ENCODE results near the gene KIF26B. TPM values are rescaled to one million over a fixed set of nuclear protein-coding genes. Genes with fewer than 3 reads are reported as not detected.

The KIF26B gene
- total and polyA plus RNA-seq, 10 of the 15 experiments (the other 5 are each of a cell fraction or from before 2014, with no cell fraction given), result 0.35 to 11.6 (median 2.2) TPM

DNA sequence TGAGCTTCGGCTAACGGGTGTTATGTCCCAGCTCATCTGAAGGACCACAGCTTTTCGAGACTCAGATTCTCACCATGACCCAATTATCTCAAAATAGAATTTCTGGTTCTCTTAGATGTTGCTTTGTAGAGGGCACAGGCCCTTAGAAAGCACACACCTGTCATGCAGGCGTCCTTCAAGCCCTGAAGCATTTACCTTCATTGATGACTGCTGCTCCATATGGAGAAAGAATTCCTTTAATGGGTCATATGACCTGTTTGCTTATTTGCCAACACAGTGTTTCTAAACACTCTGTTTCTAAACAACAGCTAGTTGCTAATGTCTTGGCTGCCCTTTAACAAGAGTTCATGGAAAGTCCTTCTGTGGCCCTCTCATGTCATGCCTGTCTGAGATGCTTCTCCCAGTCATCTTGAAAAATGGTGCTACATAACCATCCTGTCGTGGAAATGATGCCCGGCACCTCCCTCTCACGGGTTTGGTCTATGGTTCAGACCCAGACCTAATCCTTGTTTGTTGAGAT, 495.7 kb downstream of the KIF26B start:
- Histone ChIP-seq H3K36me3 (ENCODE audit: control insufficient read depth in 2 of 2, insufficient read depth in 2 of 2, low read length in 1 of 2) (no peaks in the 10 kb centered on the region), H2AFZ (ENCODE audit: control insufficient read depth, low read depth, low read length) (no peak overlapping the region), H3K4me3 (no peak overlapping the region), H3K9ac (ENCODE audit: control insufficient read depth, insufficient read depth, low read length) (no peak overlapping the region), H3K79me2 (ENCODE audit: control insufficient read depth, insufficient read depth, low read length) (peaks cover 17% of the 10 kb centered on the region), H3K4me1 (ENCODE audit: control insufficient read depth, insufficient read depth, low read length) (peaks cover 11% of the 10 kb centered on the region), H4K20me1 (ENCODE audit: control insufficient read depth, insufficient read depth) (no peaks in the 10 kb centered on the region), H3K27ac (ENCODE audit: control insufficient read depth, insufficient read depth) (no peak overlapping the region), H3K27me3 (replicated peaks in 1 of 2; ENCODE audit: control insufficient read depth in 2 of 2, insufficient read depth in 2 of 2, low read length in 1 of 2) (no peaks in the 10 kb centered on the region), H3K4me2 (ENCODE audit: control insufficient read depth, insufficient read depth) (no peak overlapping the region), H3K9me3 (replicated peaks; ENCODE audit: control insufficient read depth, insufficient read depth, low read length) (no peaks in the 10 kb centered on the region)
- CTCF ChIA-PET, result interaction anchor here (0.7 to 1.0 kb wide), 3 partner anchors 15 to 339 kb away, joined by 3 read pairs; no protein-coding TSS in a partner anchor
- in situ Hi-C loops (cut with MboI), result no loop called here
- intact Hi-C loops (cut with micrococcal nuclease; ENCODE audit: unreplicated experiment), result no loop called here
- FAIRE-seq (no peak), ATAC-seq (no peak), DNase-seq (ENCODE audit: low read depth, low spot score) (no peak)
- BruUV-seq (replicated peaks), result no TSS peak
- RAD21 ChIA-PET (ENCODE audit: unreplicated experiment), result interaction anchor here (1.2 to 1.3 kb wide), 2 partner anchors 160 to 238 kb away, joined by 3 to 4 read pairs; no protein-coding TSS in a partner anchor
- SMC1A ChIA-PET (ENCODE audit: uncharacterized antibody, unreplicated experiment), result interaction anchor here (0.8 to 1.5 kb wide), 3 partner anchors 19 to 238 kb away, joined by 3 to 5 read pairs (median 4); no protein-coding TSS in a partner anchor
- POLR2A ChIA-PET, result interaction anchor here (0.9 kb wide), 1 partner anchor 18 kb away, joined by 3 read pairs; no protein-coding TSS in a partner anchor
- 50% methylated on average over 7 of the region's 7 CpGs for WGBS (ENCODE audit: insufficient coverage, insufficient replicate concordance, low lambda C conversion rate, missing lambda C conversion rate)
- TF ChIP-seq, protein P1, sequence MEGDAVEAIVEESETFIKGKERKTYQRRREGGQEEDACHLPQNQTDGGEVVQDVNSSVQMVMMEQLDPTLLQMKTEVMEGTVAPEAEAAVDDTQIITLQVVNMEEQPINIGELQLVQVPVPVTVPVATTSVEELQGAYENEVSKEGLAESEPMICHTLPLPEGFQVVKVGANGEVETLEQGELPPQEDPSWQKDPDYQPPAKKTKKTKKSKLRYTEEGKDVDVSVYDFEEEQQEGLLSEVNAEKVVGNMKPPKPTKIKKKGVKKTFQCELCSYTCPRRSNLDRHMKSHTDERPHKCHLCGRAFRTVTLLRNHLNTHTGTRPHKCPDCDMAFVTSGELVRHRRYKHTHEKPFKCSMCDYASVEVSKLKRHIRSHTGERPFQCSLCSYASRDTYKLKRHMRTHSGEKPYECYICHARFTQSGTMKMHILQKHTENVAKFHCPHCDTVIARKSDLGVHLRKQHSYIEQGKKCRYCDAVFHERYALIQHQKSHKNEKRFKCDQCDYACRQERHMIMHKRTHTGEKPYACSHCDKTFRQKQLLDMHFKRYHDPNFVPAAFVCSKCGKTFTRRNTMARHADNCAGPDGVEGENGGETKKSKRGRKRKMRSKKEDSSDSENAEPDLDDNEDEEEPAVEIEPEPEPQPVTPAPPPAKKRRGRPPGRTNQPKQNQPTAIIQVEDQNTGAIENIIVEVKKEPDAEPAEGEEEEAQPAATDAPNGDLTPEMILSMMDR (IDR thresholded peaks at IDR 0.05 in 2 of 3, conservative IDR thresholded peaks at IDR 0.05 in 1 of 3; ENCODE audit: control insufficient read depth in 2 of 3, extremely low read depth in 1 of 3, insufficient read depth in 1 of 3, low read depth in 3 of 3, low read length in 3 of 3), result no peak
- TF ChIP-seq CHD4 (IDR thresholded peaks at IDR 0.05) (no peak), BACH1 (IDR thresholded peaks at IDR 0.05; ENCODE audit: borderline replicate concordance) (no peak), HDAC2 (IDR thresholded peaks at IDR 0.05) (no peak), FOS (IDR thresholded peaks at IDR 0.05; ENCODE audit: borderline replicate concordance, extremely low read depth, insufficient read length) (no peak), ZBTB11 (CRISPR knock-in tag; IDR thresholded peaks at IDR 0.05) (no peak), TCF7 (IDR thresholded peaks at IDR 0.05; ENCODE audit: borderline replicate concordance) (no peak), KDM1A (IDR thresholded peaks at IDR 0.05; ENCODE audit: borderline replicate concordance) (no peak), GABPA (IDR thresholded peaks at IDR 0.05; ENCODE audit: low read depth) (no peak), HDAC6 (IDR thresholded peaks at IDR 0.05; ENCODE audit: unreplicated experiment) (no peak), CBX3 (IDR thresholded peaks at IDR 0.05; ENCODE audit: borderline replicate concordance, low read depth) (no peak), SUPT20H (IDR thresholded peaks at IDR 0.05; ENCODE audit: borderline replicate concordance, control insufficient read depth, low read depth, low read length) (no peak), SKIL (IDR thresholded peaks at IDR 0.05; ENCODE audit: low read depth, poor library complexity, severe bottlenecking) (no peak), MYB (IDR thresholded peaks at IDR 0.05; ENCODE audit: borderline replicate concordance, low read depth, low read length) (no peak), BMI1 (IDR thresholded peaks at IDR 0.05; ENCODE audit: borderline replicate concordance) (no peak), TCF3 (IDR thresholded peaks at IDR 0.05; ENCODE audit: borderline replicate concordance, insufficient read depth, low read depth, low read length) (no peak), POLR2A (IDR thresholded peaks at IDR 0.05; ENCODE audit: low read depth, low read length) (no peak), PML (IDR thresholded peaks at IDR 0.05; ENCODE audit: low read length) (no peak)
